GM18498 (cell line): Measurements from ENCODE around the gene ANKRD27.
"Not testable (repeated sequence)": the region's sequence is repeated elsewhere in the genome, so short reads cannot be mapped to it uniquely, and the experiment has no call there.

Experiments used
- ATAC-seq: cut with Tn5 transposase; IDR thresholded peaks from one replicate; pipeline ENCODE4 v1.9.1; 2021; ENCODE audit warnings: mild to moderate bottlenecking, moderate library complexity; ENCODE audit not compliant: unreplicated experiment

ANKRD27 gene

GRCh38 chr19:32607479-32607878 lies 67.5 kb downstream of the ANKRD27 start:
- ATAC-seq, result no peak

- ATAC-seq, result no peak
Observed at GRCh38 chr19:32606289-32606688, 68.7 kb downstream of the ANKRD27 start.

DNA sequence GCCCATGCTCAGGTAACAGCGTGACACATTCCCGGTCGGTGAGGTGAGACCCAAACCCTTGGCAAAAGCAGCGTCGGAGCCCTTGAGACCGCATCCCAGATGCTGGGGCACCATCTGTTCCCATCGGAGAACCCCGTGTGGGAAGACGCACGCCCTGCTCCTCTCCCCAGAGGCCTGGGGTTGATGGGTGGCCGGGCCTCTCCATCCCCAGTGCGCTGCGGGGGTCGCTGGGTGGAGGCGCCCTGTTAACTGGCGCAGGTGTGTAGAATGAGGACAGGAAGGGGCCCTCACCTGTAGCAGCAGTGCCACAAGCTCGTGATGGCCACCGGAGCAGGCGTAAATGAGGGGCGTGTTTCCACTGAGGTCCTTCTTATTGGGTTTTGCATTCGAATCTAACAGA lies 69.4 kb downstream of the ANKRD27 start:
- no peak for ATAC-seq

- no peak for ATAC-seq
Observed at GRCh38 chr19:32603961-32604360, 71.0 kb downstream of the ANKRD27 start.

DNA sequence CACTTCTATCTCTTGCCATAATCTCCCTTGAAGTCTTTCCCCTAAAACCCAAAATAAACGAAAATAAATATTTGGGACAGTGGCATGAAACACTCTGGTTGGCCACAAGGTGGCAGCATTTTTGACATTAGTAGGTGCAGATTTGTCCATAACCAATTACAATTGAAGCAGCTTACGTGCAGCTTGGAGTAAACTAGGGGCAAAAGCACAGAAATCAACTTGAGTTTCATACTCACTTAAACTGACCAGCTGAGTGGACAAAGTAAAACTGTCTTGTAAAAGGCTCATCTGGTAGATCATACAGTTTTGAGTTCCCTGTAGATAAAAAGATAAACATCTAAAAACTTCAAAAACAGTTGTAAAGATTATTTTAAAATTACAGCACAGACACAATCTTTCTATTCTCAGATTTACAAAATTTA lies 75.2 kb downstream of the ANKRD27 start:
- no peak for ATAC-seq

DNA sequence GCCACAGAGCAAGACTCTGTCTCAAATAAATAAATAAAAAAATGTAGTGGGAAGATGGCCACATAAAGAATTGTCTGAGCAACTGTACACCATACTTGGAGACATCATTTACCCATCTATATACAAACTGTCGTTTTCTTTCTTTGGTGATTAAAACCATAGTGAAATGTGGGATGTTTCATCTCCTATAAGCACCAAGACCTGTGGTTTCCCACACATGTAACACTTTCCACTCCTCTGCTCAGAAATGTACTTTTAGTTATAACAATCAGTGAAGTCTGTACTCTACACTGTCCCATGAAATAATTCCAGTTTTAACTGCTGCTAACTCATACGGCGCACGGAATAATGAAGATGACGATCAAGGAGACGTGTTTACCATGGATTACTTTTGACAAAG lies 75.7 kb downstream of the ANKRD27 start:
- ATAC-seq, result no peak

GRCh38 chr19:32598022-32598421 lies 77.0 kb downstream of the ANKRD27 start:
- no peak for ATAC-seq

DNA sequence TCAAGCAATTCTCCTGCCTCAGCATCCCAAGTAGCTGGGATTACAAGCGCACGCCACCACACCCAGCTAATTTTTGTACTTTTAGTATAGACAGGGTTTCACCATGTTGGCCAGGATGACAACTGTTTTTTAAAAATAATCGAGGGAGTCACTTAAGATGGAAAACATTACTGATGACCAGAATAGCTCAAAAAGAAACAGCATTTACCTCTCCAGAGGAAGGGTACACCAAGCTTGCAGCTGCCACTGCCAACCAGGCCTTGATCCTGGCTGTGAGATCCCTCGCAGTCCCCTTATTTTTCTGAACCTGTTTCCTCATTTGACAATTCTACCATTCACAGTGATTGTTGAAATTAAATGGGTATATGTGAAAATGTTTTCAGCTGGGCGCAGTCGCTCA lies 79.5 kb downstream of the ANKRD27 start:
- no peak for ATAC-seq

- ATAC-seq, result no peak
Observed at GRCh38 chr19:32594021-32594420, 81.0 kb downstream of the ANKRD27 start.

DNA sequence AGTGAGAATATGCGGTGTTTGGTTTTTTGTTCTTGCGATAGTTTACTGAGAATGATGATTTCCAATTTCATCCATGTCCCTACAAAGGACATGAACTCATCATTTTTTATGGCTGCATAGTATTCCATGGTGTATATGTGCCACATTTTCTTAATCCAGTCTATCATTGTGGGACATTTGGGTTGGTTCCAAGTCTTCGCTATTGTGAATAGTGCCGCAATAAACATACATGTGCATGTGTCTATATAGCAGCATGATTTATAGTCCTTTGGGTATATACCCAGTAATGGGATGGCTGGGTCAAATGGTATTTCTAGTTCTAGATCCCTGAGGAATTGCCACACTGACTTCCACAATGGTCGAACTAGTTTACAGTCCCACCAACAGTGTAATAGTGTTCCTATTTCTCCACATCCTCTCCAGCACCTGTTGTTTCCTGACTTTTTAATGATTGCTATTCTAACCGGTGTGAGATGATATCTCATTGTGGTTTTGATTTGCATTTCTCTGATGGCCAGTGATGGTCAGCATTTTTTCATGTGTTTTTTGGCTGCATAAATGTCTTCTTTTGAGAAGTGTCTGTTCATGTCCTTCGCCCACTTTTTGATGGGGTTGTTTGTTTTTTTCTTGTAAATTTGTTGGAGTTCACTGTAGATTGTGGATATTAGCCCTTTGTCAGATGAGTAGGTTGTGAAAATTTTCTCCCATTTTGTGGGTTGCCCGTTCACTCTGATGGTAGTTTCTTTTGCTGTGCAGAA lies 87.1 kb downstream of the ANKRD27 start:
- not testable (repeated sequence) for ATAC-seq

DNA sequence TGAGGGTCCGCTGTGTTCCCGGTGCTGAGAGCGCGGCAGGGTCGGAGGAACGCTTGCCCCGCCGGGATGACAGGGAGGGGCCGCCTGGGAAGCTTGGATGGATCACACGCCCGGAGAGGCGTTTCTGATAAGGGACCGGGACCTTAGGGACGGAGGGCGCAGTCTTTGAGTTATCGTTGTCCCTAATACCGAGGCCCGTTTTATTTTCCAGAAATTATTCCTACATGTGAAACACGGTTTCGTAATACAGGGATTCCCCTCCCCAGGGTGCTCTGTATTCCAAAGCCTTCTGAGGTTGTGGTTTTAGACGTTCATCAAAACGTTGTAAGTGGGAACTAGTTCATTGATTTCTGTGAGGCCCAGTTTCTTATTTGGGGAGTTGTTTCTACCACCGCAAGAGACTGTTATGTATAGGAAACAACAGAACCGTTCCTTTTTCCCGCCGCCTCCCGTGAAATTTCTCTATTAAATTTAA lies 93.2 kb downstream of the ANKRD27 start:
- no peak for ATAC-seq

DNA sequence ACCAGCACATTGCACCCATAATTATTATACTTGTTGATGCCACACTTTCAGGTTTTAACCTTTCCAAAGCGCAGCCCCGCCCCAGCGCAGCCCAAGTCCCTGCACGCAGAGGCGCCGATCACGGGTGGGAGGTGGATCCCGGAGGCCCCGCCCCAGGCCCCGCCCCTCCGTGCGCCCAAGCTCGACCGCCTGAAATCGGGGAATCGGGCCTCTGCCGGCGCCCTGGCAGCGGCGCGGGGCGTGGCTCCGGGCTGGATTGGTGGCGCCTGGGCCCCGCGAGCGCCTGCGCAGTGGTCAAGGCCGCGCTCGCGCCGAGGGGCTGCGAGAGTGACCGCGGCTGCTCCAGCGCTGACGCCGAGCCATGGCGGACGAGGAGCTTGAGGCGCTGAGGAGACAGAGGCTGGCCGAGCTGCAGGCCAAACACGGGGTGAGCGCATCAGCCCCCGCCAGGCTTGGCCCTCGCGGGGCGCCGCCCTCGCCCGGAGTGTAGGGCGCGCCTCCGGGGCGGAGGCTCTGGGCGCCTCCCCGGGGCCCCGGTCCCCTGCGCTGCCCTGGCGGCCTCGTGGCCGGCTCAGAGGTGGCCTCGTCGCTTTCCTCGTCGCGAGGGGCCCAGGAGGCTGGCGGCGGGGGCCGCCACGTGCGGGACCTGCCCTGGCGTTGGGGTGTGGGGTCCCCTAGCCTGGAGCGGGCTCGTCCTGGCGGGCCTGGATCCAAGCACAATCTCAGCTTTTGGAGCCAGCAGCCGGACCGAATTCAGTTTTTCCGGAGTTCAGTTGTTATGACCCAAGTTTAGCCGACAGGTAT lies 93.9 kb downstream of the ANKRD27 start, which contains the start of gene PDCD5:
PDCD5 (plus strand) TSS at position 290 of the 804 bp plus-strand sequence; CDS start at position 362, 72 bp downstream.
- peak; percentile 94 for ATAC-seq

GRCh38 chr19:32580353-32580900 lies 94.6 kb downstream of the ANKRD27 start:
- ATAC-seq, result peak; percentile 33

GRCh38 chr19:32576790-32577189 lies 98.2 kb downstream of the ANKRD27 start:
- no peak for ATAC-seq

DNA sequence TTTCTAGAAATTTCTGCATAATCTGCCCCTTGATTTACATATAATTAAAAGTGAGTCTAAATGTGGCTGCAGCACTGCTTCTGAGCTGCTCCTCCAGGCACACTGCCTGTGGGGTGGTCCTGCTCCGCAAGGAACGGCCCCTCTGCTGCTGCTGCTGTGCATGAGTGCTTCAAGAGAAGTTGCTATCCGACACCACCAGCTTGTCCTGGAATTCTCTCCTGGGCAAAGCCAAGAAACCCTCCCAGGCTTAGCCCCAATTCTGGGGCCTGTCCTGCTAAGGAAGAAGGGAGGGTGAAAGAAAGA lies 101.5 kb downstream of the ANKRD27 start:
- no peak for ATAC-seq

GRCh38 chr19:32572700-32573491 lies 102.1 kb downstream of the ANKRD27 start:
- ATAC-seq, result not testable (repeated sequence)

DNA sequence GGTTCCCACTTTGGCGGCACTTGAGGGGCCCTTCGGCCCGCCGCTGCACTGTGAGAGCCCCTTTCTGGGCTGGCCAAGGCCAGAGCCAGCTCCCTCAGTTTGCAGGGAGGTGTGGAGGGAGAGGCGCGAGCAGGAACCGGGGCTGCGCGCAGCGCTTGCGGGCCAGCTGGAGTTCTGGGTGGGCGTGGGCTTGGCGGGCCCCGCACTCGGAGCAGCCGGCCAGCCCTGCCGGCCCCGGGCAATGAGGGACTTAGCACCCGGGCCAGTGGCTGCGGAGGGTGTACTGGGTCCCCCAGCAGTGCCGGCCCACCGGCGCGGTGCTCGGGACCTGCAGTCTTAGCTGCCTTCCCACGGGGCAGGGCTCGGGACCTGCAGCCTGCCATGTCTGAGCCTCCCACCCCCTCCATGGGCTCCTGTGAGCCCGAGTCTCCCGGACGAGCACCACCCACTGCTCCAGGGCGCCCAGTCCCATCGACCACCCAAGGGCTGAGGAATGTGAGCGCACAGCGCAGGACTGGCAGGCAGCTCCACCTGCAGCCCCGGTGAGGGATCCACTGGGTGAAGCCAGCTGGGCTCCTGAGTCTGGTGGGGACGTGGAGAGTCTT lies 103.4 kb downstream of the ANKRD27 start:
- not testable (repeated sequence) for ATAC-seq

DNA sequence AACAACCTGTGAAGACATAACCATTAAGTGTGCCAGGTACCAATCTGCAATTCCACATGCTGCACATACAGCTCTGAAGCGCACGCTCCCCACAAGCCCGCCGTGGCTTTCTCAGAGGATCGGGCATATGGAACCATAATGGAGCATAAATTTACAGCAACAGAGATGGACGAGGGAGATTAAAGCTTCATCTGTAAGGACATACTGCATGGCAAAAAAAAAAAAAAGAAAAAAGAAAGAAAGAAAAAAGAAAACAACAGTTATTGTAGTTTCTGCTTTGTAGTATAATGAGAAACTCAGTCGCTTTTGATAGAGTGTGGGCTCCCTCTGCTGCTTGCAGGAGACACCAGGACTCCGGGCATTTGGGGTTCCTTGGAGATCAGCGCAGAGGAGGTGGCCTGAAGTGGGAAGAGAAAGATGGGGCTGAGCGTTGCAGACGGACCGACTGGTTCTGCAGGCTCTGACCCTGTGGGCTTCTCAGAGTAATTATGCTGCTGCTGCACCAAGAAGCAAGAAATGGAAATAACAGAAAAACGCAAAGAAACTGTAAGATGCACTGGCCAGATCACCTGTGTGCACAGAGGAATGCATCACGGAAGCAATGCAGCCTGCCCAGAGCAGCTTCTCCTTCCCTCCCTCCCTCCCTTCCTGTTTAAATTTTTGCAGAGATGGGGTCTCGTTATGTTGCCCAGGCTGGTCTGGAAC lies 104.7 kb downstream of the ANKRD27 start:
- ATAC-seq, result peak; percentile 51

- ATAC-seq, result no peak
Observed at GRCh38 chr19:32567486-32567885, 107.5 kb downstream of the ANKRD27 start.

DNA sequence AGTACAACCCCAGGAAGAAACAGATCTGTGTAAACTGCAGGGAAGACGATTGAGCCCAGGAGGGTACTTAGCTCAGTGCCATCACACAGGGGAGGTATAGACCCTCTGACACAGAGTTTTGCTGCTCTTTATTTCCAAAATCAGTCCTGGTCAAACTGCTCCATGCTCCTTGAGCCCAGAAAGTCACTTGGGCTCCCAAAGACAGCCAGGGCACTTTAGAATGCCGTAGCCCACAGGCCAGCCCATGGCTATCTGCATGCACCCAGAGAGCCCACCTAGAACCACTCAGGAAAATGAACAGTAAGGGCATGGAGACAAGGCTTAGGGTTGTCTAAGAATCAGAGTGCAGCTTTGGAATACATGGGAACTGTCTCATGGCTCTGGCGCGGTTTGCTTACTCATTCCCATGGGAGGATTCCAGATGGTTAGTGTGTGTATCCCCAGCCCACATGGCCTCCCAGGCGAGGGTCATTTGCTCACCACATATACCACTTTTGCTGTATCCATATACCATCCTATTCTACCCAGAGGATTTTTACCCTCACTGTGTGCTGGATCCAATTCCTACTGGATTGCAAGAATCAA lies 108.6 kb downstream of the ANKRD27 start:
- ATAC-seq, result no peak
